ENCODE measurements around the gene PLOD3.
"Not testable (repeated sequence)": the region's sequence is repeated elsewhere in the genome, so short reads cannot be mapped to it uniquely, and the experiment has no call there.

PLOD3 gene

GRCh38 chr7:101211501-101211900, 5.9 kb downstream of the PLOD3 start:
- DNase-seq, result no peak

- DNase-seq, result no peak
Measured at GRCh38 chr7:101210143-101210542, 7.2 kb downstream of the PLOD3 start.

GRCh38 chr7:101208794-101209193, 8.6 kb downstream of the PLOD3 start:
- DNase-seq, result no peak

- no peak for DNase-seq
Measured at GRCh38 chr7:101207459-101207858, 9.9 kb downstream of the PLOD3 start.

GRCh38 chr7:101206665-101207042, 10.7 kb downstream of the PLOD3 start:
- no peak for DNase-seq

GRCh38 chr7:101205901-101206664, 11.3 kb downstream of the PLOD3 start:
- DNase-seq, result no peak

GRCh38 chr7:101203740-101204738, 13.3 kb downstream of the PLOD3 start:
- not testable (repeated sequence) for DNase-seq

- DNase-seq, result no peak
Measured at GRCh38 chr7:101202603-101202918, 14.8 kb downstream of the PLOD3 start.

- no peak for DNase-seq
Measured at GRCh38 chr7:101201695-101202602, 15.4 kb downstream of the PLOD3 start.

GRCh38 chr7:101200862-101201599, 16.4 kb downstream of the PLOD3 start, which contains the start of gene MOGAT3:
TSS of gene MOGAT3 (minus strand) at chr7:101201036. CDS start at chr7:101200854, 182 bp downstream.
- no peak for DNase-seq

GRCh38 chr7:101200504-101200861, 16.9 kb downstream of the PLOD3 start:
- DNase-seq, result no peak

GRCh38 chr7:101199522-101199921, 17.9 kb downstream of the PLOD3 start:
- DNase-seq, result not testable (repeated sequence)

- DNase-seq, result no peak
Measured at GRCh38 chr7:101198476-101198875, 18.9 kb downstream of the PLOD3 start.

GRCh38 chr7:101197991-101198390, 19.4 kb downstream of the PLOD3 start:
- no peak for DNase-seq

- DNase-seq, result no peak
Measured at GRCh38 chr7:101195884-101196283, 21.5 kb downstream of the PLOD3 start.

GRCh38 chr7:101189109-101189508, 28.3 kb downstream of the PLOD3 start:
- no peak for DNase-seq

GRCh38 chr7:101186844-101187428, 30.4 kb downstream of the PLOD3 start:
- DNase-seq, result no peak

- DNase-seq, result no peak
Measured at GRCh38 chr7:101186194-101186593, 31.2 kb downstream of the PLOD3 start.

GRCh38 chr7:101185258-101185839, 32.0 kb downstream of the PLOD3 start:
- DNase-seq, result no peak

- DNase-seq, result no peak
Measured at GRCh38 chr7:101180130-101180755, 37.1 kb downstream of the PLOD3 start, which contains the start of gene NAT16. TSS of gene NAT16 (minus strand) at chr7:101180293. CDS start at chr7:101174807, 5,486 bp downstream.

- DNase-seq, result no peak
Measured at GRCh38 chr7:101179713-101180112, 37.7 kb downstream of the PLOD3 start.

Data from activated CD4-positive, alpha-beta T cell treated with anti-CD3 and anti-CD28 coated beads, Interleukin-2, Interleukin-6, amounts not matched to agents 100 ng/mL and 50 ng/mL, durations not matched to agents 16 hours and 8 hours (primary cell).